Activated CD4-positive, alpha-beta T cell treated with anti-CD3 and anti-CD28 coated beads, Interleukin-2, amount 50 U/mL, for 1 hour (primary cell): Measurements from ENCODE around the gene PSMD7.
A peak's percentile ranks its signal among the peaks of the same experiment; 100 is the strongest.

Experiments
- DNase-seq: peaks from one replicate; pipeline ENCODE4 v3.0.0-alpha.2; 2020

Gene PSMD7

DNA sequence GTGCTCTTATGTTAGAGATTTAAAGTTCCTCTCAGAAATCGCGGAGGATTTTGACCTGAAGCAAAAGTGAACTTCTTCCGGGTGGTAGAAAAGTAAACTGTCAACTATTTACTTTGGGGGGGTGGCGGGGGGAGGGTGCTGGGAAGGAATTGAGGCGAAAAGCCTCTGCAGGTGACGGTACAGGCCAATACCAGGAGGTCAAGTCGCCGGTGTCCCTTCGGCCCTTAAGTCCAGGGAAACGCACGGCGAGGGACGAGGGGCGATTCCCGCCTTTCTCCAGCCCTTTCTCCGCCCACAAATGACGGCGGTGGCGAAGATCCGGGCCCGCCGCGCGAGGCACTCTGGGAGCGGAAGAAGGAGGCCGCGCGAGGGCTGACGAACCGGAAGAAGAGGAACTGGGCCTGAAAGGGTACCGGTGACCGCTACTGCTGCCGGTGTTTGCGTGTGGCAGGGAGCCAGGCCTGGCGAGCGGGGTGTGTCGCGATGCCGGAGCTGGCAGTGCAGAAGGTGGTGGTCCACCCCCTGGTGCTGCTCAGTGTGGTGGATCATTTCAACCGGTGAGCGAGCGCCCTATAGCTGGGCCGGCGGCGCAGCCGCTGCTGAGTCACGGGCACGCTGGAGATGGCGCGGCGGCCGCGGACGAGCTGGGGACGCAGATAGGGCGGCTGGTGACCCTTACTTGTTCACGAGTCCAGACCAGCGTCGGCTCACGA, at the start of gene PSMD7:
Gene PSMD7 (plus strand): TSS at position 383 of the 713 bp plus-strand sequence. CDS start 101 bp downstream, at position 484.
- peak; percentile 86 for DNase-seq

DNA sequence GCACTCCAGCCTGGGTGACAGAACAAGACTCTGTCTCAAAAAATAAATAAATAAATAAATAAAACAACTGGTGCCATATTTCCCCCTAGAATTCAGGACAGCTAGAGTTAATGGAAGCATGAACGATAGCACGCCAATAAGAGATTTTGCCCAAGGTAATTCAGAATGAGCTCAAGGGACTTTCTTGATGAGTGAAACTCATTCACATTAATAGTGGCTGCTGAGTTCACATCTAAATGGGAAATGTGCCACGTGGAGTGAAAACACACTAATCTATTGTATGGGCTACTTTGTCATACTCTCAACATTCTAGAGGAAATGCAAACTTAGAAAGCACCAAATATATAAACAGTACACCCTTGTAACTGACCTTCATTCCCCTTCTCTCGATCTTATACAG, 47.4 kb upstream of the PSMD7 start:
- no peak for DNase-seq

DNA sequence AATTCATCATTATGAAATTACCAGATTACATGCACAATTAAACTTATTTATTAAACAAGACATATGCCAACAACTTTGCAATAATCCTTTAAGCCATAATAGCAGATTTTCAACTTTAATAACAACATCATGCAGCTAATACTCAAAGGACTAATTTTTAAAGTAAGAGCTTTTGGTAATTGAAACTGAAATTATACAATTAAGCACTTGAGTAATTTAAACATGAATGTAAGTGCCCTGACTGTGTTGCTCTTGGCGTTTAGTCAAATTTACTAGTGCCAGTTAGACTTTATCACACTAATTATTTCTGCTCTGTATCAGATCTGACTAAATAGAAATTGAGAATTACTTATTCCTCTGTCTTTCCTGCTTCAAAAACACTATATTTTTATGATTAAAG, 46.8 kb upstream of the PSMD7 start:
- DNase-seq = no peak

DNA sequence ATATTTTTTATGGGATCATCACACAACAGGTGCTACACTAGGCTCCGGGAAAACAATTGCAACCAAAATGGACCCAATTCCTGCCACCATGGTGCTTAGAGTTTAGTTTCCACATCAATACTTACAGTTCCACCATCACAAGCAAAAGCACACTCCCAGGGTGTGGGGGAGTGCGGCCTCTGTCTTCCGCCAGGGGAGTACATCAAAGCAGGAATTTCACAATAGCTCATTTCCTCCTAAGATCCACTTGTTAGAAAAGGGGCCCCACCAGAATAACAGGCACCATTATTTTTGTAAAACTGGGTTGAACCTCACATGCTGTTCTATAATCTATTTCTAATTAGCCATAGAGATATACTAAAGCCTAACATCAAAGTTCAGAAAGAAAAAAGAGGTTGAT, 44.3 kb upstream of the PSMD7 start:
- no peak for DNase-seq

DNA sequence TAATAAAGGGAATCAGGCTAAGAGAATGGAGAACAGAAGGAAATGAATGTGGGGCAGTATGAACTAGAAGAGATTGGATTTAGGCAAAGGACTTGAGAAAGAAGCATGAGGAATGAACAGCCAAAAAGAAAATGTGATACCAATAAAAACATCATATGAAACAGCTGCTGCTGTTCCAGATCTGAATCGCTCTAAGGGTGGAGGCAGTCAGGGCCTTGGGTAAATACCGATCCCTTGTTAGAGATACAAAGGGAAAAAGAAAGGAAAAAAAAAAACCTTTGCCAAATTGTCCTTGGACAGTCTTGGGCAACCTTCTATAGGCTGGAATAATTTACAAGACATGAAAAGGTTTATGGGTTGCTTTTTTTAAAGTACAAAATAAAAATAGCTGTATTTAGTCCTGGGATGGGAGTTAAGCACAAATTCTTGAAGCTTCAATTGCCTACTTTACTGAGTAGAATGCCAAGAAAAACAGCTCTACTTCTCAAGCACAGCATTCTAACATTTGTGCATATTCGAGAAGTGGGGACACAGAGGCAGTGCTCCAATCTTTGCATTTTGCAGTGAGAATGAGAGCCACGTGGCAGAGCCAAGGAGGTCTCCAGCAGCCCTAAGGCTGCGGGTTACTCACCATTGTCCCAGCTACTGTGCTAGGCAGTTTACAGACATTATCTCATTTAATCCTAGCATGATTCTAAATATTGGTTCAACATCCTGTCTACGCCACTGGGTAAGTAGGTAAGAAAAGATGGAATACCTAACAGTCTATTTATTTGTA, 43.3 kb upstream of the PSMD7 start:
- no peak for DNase-seq

DNA sequence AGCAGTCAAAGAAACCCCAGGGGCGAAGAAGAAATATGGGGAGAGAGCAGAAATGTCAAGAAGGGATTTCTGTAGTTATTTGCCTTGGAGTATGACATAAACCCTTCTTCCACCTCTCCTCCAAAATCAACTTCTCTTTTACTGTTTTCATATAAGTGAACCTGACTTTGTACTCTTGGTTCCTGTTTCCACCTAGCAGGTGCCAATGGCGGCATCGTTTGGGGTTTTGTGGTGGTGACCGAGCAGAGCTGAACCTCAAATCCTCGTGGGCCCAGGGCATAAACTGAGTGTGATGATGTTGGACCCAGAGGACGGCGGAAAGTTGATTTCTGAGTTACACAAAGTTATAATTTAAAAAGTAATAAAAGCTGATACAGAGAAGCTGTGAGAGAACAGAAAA, 39.6 kb upstream of the PSMD7 start:
- no peak for DNase-seq

DNA sequence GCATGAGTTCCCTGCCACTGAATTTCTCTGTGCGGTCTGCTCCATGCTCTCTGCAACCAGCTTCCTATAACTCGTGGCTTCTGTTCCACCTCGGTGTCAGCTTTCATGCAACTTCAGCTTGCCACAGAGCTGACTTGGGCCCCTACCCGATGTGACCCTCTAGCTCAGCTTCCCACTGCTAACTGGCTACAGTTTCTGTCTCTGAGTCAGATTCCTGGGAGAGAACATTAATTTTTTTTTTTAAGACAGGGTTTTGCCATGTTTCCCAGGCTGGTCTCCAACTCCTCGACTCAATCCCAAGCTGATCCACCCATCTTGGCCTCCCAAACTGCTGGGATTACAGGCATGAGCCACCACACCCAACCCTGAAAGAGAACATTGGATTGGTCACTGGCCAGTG, 35.5 kb upstream of the PSMD7 start:
- no peak for DNase-seq

DNA sequence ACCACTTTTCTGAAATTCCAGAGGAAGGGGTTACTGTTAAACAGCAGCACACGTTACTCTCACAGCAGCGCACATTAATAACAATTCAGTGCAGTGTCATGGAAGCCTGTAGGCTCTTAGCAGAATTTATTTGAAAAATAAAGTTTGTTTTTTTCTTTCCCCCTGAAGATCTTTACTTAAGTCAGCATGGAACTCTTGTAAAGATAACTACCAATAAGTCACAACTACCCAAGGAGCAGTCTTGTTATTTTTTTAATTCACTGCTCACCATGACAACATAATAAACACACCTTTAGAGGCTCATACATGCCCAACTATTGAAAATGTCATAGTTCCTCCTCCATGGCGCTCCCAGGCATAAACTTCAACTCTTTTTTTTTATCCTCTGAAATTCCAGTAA, 31.8 kb upstream of the PSMD7 start:
- no peak for DNase-seq

GRCh38 chr16:74268372-74268782, 28.2 kb upstream of the PSMD7 start:
- DNase-seq = no peak

- no peak for DNase-seq
These were observed 24.7 kb upstream of the PSMD7 start for GRCh38 chr16:74271872-74272271.

- no peak for DNase-seq
These were observed 21.5 kb upstream of the PSMD7 start for GRCh38 chr16:74275031-74275636.

DNA sequence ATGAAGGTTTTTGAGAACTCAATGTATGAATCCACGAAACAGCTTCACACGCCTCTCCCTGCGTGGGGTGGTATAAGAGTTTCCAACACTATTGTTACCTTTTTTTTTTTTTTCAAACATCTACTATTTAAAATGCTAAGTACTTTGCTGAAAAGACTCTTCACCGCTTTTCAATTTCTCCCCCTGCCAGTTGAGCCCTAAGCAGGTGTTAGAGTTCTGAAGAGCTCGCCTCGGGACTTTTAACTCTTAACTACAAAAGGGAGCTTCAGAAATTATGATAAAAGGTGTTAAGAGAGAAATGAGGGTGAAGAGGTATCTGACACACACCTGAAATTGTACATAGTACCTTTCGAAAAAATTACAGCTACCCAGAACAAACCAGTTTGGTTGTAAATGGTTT, 20.9 kb upstream of the PSMD7 start:
- DNase-seq = no peak

DNA sequence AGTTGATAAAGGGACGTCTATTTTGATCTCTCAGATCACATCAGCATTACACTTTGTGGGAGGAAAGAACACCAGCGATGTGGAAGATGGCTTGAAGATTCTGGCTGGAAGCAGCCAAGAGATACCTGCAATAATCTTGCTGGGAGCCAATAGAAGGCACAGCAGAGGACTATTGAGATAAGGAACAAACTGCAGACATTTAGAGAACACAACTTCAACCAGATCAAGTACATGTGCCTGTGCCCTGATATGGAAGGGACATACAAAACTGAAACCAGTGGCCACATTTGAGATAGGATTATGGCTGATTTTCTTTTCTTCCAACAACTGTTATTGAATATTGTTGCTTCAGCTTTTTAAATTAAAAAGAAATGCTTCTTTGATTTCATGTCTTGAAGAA, 18.6 kb upstream of the PSMD7 start:
- DNase-seq = no peak

DNA sequence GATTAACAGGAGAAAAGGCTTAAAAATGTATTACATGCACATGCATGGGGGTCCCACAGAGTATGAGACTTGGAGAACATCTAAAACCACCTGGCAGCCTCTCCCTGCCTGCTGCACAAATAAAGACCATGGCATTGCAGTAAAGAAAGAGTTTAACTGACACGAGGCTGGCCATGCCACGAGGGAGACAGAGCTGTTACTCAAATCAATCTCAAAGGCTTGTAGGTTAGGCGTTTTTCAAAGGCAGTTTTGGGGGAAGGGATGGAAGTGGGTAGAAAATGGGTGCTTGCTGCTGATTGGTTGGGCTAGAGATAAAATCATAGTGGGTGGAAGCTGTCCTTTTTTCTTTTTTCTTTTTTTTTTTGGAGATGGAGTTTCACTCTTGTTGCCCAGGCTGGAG, 17.3 kb upstream of the PSMD7 start:
- no peak for DNase-seq

DNA sequence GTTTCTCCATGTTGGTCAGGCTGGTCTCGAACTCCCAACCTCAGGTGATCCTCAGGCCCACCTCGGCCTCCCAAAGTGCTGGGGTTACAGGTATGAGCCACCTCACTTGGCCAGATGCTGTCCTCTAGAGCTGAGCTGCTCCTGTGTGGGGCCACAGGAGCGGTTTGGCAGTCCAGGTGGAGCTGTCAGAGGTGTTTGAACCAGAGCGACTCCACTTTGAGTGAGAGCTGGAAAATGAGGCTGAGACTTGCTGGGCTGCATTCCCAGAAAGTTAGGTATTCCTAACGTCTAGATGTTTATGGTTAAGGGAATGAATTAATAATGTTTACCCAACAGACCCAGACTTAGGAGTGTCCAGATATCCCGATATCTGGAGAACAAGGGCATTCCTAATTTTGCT, 16.8 kb upstream of the PSMD7 start:
- DNase-seq = no peak

- no peak for DNase-seq
These were observed 16.2 kb upstream of the PSMD7 start for GRCh38 chr16:74280448-74280847.

- no peak for DNase-seq
These were observed 15.3 kb upstream of the PSMD7 start for GRCh38 chr16:74281300-74281699.

- no peak for DNase-seq
These were observed 12.9 kb upstream of the PSMD7 start for GRCh38 chr16:74283716-74284115.

DNA sequence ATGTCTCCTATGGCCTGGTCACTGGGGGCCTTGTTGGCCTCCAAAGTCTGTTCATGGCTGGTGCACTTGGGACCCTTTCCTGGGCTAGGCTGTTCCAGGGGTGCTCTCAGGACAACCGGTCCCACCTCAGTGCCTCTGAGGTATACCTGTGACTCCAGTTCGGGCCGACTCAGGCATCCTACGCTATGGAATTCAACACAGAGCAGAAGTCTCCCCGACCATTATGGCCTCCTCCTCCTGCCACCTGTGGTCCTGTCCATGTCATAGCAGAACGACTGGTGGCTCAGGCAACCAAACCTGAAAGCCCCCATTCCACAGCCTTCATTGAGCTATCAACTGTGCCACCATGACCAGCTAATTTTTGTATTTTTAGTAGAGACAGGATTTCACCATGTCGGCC, 8.5 kb upstream of the PSMD7 start:
- DNase-seq = no peak

DNA sequence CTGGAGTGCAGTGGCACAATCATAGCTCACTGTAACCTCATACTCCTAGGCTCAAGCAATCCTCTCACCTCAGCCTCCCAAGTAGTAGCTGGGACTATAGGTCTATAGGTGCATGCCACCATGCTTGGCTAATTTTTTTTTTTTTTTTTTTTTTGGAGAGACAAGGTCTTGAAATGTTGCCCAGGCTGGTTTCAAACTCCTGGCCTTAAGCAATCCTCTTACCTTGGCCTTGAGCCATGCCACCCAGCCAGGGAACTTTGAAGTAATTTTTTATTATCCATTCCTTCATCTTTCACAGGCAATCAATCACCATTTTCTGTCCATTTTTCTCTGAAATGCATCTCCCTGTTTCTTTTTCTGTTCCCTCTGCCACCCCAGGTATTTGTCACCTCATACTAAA, 6.3 kb upstream of the PSMD7 start:
- DNase-seq = no peak

DNA sequence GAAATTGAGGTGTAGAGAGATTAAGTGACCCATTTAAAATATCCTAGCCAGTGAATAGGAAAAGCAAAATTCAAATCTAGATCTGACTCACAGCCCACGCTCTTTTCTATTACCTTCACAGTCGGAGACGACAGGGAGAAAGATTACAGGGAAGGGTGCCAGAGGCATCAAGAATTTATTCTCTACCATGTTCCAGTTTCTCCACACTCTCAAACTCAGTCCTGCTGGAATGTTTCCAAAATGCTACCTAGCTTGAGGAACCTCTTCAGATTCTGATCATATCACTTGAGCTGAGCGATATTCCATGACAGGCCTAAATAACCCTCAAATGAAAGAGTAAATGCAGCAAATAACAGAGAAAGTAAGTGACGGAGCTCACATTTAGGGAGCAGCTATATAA, 5.4 kb upstream of the PSMD7 start:
- DNase-seq = no peak

DNA sequence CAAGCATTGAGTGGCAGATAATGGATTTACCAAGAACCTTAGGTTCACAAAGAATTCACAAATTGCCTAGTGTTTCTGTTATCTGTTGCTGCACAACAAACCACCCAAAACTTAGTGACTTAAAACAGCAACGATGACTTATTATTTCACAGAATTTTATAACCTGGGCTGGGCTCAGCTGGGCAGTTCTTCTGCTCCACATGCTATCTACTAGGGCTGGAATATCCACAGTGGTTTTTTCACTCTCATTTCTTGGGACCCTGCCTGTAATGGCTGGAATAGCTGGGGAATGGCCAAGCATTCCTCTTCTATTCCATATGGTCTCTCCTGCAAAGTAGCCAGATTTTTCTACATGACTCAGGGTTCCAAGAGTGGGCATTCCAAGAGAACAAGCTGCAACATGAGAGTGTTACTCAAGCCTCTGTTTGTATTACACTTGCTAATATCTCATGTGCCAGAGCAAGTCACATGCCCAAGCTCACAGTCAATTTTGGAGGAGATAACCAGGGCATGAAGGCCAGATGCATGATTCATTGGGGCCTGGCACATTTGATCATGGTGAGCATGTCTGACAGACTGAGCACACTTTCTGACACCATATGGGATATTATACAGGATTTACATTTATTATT, 4.9 kb upstream of the PSMD7 start:
- DNase-seq = no peak

DNA sequence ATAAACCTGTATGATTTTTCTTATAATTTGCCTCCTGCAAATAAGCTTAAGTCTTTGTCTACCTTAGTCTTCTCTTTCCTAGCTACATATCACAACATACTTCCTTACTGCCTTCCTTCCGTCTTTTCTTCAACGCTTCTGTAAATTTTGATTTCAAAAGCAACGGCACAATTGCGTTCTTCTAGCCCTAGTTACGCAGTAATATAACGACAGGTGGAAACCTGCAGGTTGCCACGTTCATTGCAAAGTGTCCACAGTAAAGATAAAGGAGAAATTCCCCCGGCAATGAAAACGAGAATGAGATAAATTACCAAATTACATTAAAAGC, 546 bp upstream of the PSMD7 start:
- no peak for DNase-seq

DNA sequence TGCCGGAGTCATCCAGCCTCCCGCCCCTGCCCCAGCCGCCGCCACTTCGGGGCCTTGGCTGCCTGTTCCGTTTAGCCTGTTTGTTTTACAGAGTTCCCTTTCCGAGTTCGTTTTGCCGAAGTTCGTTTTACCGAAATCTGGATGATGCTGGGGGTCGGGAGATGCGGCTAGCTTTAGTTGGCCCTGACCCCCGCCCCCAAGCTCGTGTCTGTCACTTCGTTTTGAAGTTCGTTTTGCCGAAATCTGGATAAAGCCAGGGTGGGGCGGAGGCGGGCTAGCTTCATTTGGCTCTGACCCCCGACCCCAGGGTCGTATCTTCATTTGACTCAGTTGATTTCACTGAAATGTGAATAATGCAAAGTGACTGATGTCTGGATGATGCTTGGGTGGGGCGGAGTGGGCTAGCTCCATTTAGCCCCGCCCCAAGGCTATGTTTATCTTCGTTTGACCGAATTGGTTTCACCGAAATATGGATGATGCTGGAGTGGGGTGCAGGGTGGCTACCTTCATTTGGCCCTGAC, 591 bp downstream of the PSMD7 start:
- peak; percentile 8 for DNase-seq
